Motor neuron (in vitro differentiated cells): ENCODE data around the gene HOXA7. TPM values are rescaled to one million over a fixed set of nuclear protein-coding genes. Genes with fewer than 3 reads are reported as not detected.
A peak's percentile ranks its signal among the peaks of the same experiment; 100 is the strongest.

Experiments used
- ATAC-seq, 8 experiments: fragments of 200-7000 bp; cut with Tn5 transposase; replicated peaks in 6 of 8; 2 replicates each; pipeline ENCODE4 v1.8.0; 2021; ENCODE audit warnings: mild to moderate bottlenecking in 8 of 8, moderate library complexity in 8 of 8
- H3K27ac ChIP-seq, 2 donors: fragments of 250-450 bp; sonication (Bioruptor Pico); 2 replicates each; pipeline ENCODE4 v1.9.0; 2021; ENCODE audit warnings: antibody characterized with exemption in 2 of 2, mild to moderate bottlenecking in 2 of 2, moderate library complexity in 1 of 2
- H3K4me1 ChIP-seq, 2 donors: fragments of 250-450 bp; sonication (Bioruptor Pico); replicated peaks in 1 of 2; 2 replicates each; pipeline ENCODE4 v1.6.1; 2021; ENCODE audit warnings: antibody characterized with exemption in 2 of 2, mild to moderate bottlenecking in 2 of 2, moderate library complexity in 1 of 2
- H3K4me3 ChIP-seq, 5 donors: fragments of 250-450 bp; sonication (Bioruptor Pico); 2 replicates each; pipeline ENCODE4 v1.9.0; 2021; ENCODE audit warnings: antibody characterized with exemption in 5 of 5, mild to moderate bottlenecking in 5 of 5, moderate library complexity in 4 of 5
- WGBS, 10 experiments: fragments of 450-650 bp; shearing (Covaris generic); methylation state at CpG; one replicate each; pipeline ENCODE4 v1.0.0; 2022; 5-methylcytosine and 5-hydroxymethylcytosine counted together
- in situ Hi-C, 9 experiments: fragments of 400-800 bp; cut with MboI; loops; one replicate each; pipeline ENCODE4 v1.15.0; 2021; ENCODE audit warnings: low sequenced_read_pairs in 9 of 9, low pct_unique_long_range_greater_than_20kb in 2 of 9; ENCODE audit not compliant: unreplicated experiment in 9 of 9
- total RNA-seq, 8 experiments: library from RNA; unstranded; fragments of 300-600 nt; gene quantifications; 2 replicates each; pipeline versions ENCODE4 v1.2.3 to v1.2.4, GENCODE V29; 2022

HOXA7 gene
- total RNA-seq, 8 experiments from 2014 or later, result 4.2 to 20.0 (median 12.2) TPM

- H3K4me1 ChIP-seq, result peaks cover 23 to 83% of the 10 kb centered on the region in 2 donors
- ATAC-seq, result no peak
- H3K27ac ChIP-seq, result peak overlapping the region; percentile 94 to 95
- WGBS, 10 experiments, result 0 to 81% (median 20%) methylated on average over 1 to 8 of the region's 8 CpGs
- H3K4me3 ChIP-seq, result peak overlapping the region; percentile 41 to 87 (median 69)
- in situ Hi-C loops, result loop anchor here in 1 of 9 experiments (25.0 kb wide), 1 partner anchor 263 kb away; the partner anchor contains the start of gene SKAP2
These were observed 31.4 kb downstream of the HOXA7 start for GRCh38 chr7:27124902-27125689.

GRCh38 chr7:27124096-27124901, 32.2 kb downstream of the HOXA7 start:
- peak overlapping the region; percentile 41 to 87 (median 69) for H3K4me3 ChIP-seq
- H3K27ac ChIP-seq, result peak overlapping the region; percentile 94 to 95
- in situ Hi-C loops, result loop anchor here in 1 of 9 experiments (25.0 kb wide), 1 partner anchor 262 kb away; the partner anchor contains the start of gene SKAP2
- 0 to 100% (median 1%) methylated on average over 1 to 22 of the region's 43 CpGs for WGBS, 10 experiments
- peaks cover 31 to 91% of the 10 kb centered on the region in 2 donors for H3K4me1 ChIP-seq
- peak in 5 of 8 experiments; percentile 52 to 72 (median 61) for ATAC-seq

GRCh38 chr7:27123477-27124053, 32.9 kb downstream of the HOXA7 start:
- 0 to 94% (median 3%) methylated on average over 1 to 20 of the region's 26 CpGs; no CpG with 5 or more reads in 4 of the 10 experiments for WGBS, 10 experiments
- in situ Hi-C loops, result loop anchor here in 1 of 9 experiments (25.0 kb wide), 1 partner anchor 261 kb away; the partner anchor contains the start of gene SKAP2
- Histone ChIP-seq H3K4me1 (peaks cover 33 to 91% of the 10 kb centered on the region in 2 donors), H3K4me3 (peak overlapping the region; percentile 41 to 87 (median 69)), H3K27ac (peak overlapping the region; percentile 94 to 95)
- peak in 3 of 8 experiments; percentile 5 to 8 (median 7) for ATAC-seq

GRCh38 chr7:27123007-27123476, 33.4 kb downstream of the HOXA7 start:
- WGBS, 10 experiments, result 0 to 95% (median 12%) methylated on average over 1 to 9 of the region's 14 CpGs; no CpG with 5 or more reads in 3 of the 10 experiments
- ATAC-seq, result peak in 5 of 8 experiments; percentile 3 to 20 (median 15)
- H3K4me1 ChIP-seq, result peaks cover 33 to 90% of the 10 kb centered on the region in 2 donors
- in situ Hi-C loops, result loop anchor here in 1 of 9 experiments (25.0 kb wide), 1 partner anchor 261 kb away; the partner anchor contains the start of gene SKAP2
- peak overlapping the region; percentile 94 to 95 for H3K27ac ChIP-seq
- H3K4me3 ChIP-seq, result peak overlapping the region; percentile 41 to 87 (median 69)

- ATAC-seq, result peak in 2 of 8 experiments; percentile 11 to 34
- in situ Hi-C loops, result loop anchor here in 1 of 9 experiments (25.0 kb wide), 1 partner anchor 260 kb away; the partner anchor contains the start of gene SKAP2
- peaks cover 30 to 83% of the 10 kb centered on the region in 2 donors for H3K4me1 ChIP-seq
- H3K27ac ChIP-seq, result peak overlapping the region; percentile 94 to 95
- peak overlapping the region; percentile 41 to 87 (median 69) for H3K4me3 ChIP-seq
- WGBS, 10 experiments, result 0 to 100% (median 6%) methylated on average over 2 to 35 of the region's 42 CpGs
These were observed 34.2 kb downstream of the HOXA7 start for GRCh38 chr7:27122077-27122910.

- Histone ChIP-seq H3K4me1 (peaks cover 28 to 76% of the 10 kb centered on the region in 2 donors), H3K4me3 (peak overlapping the region; percentile 41 to 87 (median 69)), H3K27ac (peak overlapping the region; percentile 94 to 95)
- 0 to 100% (median 13%) methylated on average over 1 to 7 of the region's 7 CpGs; no CpG with 5 or more reads in 1 of the 10 experiments for WGBS, 10 experiments
- in situ Hi-C loops, result loop anchor here in 1 of 9 experiments (25.0 kb wide), 1 partner anchor 259 kb away; the partner anchor contains the start of gene SKAP2
- ATAC-seq, result no peak
These were observed 34.8 kb downstream of the HOXA7 start for GRCh38 chr7:27121684-27122076.

- ATAC-seq, result peak in 1 of 8 experiments; percentile 2
- peaks cover 12 to 54% of the 10 kb centered on the region in 2 donors for H3K4me1 ChIP-seq
- 0 to 89% (median 33%) methylated on average over 1 of the region's 1 CpG; no CpG with 5 or more reads in 5 of the 10 experiments for WGBS, 10 experiments
- peak overlapping the region; percentile 94 to 95 for H3K27ac ChIP-seq
- peak overlapping the region; percentile 41 to 87 (median 69) for H3K4me3 ChIP-seq
- in situ Hi-C loops, result loop anchor here in 1 of 9 experiments (25.0 kb wide), 1 partner anchor 257 kb away; the partner anchor contains the start of gene SKAP2
These were observed 37.0 kb downstream of the HOXA7 start for GRCh38 chr7:27119412-27119911.

GRCh38 chr7:27118580-27118979, 37.9 kb downstream of the HOXA7 start:
- Histone ChIP-seq H3K4me1 (peaks cover 12 to 48% of the 10 kb centered on the region in 2 donors), H3K27ac (peak overlapping the region; percentile 92 to 94), H3K4me3 (peak overlapping the region; percentile 61 to 87 (median 80))
- in situ Hi-C loops, result loop anchor here in 1 of 9 experiments (25.0 kb wide), 1 partner anchor 256 kb away; the partner anchor contains the start of gene SKAP2
- 0 to 60% (median 20%) methylated on average over 1 to 2 of the region's 3 CpGs; no CpG with 5 or more reads in 3 of the 10 experiments for WGBS, 10 experiments
- no peak for ATAC-seq

GRCh38 chr7:27117887-27118491, 38.5 kb downstream of the HOXA7 start:
- 0 to 100% (median 8%) methylated on average over 1 to 9 of the region's 19 CpGs; no CpG with 5 or more reads in 1 of the 10 experiments for WGBS, 10 experiments
- peak overlapping the region; percentile 61 to 87 (median 80) for H3K4me3 ChIP-seq
- H3K4me1 ChIP-seq, result peaks cover 12 to 42% of the 10 kb centered on the region in 2 donors
- in situ Hi-C loops, result loop anchor here in 1 of 9 experiments (25.0 kb wide), 1 partner anchor 256 kb away; the partner anchor contains the start of gene SKAP2
- peak in 1 of 8 experiments; percentile 3 for ATAC-seq
- H3K27ac ChIP-seq, result peak overlapping the region; percentile 92 to 94

GRCh38 chr7:27116962-27117886, 39.3 kb downstream of the HOXA7 start:
- peak overlapping the region; percentile 61 to 87 (median 80) for H3K4me3 ChIP-seq
- no peak for ATAC-seq
- peak overlapping the region; percentile 92 to 94 for H3K27ac ChIP-seq
- WGBS, 10 experiments, result 0 to 83% (median 8%) methylated on average over 1 to 6 of the region's 12 CpGs; no CpG with 5 or more reads in 6 of the 10 experiments
- peaks cover 12 to 38% of the 10 kb centered on the region in 2 donors for H3K4me1 ChIP-seq
- in situ Hi-C loops, result loop anchor here in 1 of 9 experiments (25.0 kb wide), 1 partner anchor 255 kb away; the partner anchor contains the start of gene SKAP2
